Fibroblast of lung (primary cell): ENCODE data around the gene TMEM232. TPM values are rescaled to one million over a fixed set of nuclear protein-coding genes. Genes with fewer than 3 reads are reported as not detected.

ENCODE experiments used
- DNase-seq, 2 donors: peaks; one replicate each; pipeline versions ENCODE4 v3.0.0 to v3.0.0-alpha.2; 2010; ENCODE audit warnings: low read depth in 2 of 2
- H2AFZ ChIP-seq: 2 replicates; pipeline ENCODE4 v1.5.1; 2012; ENCODE audit warnings: low read length, control low read depth, inconsistent platforms
- H3K27ac ChIP-seq: 2 replicates; pipeline ENCODE4 v1.5.1; 2011; ENCODE audit warnings: low read length, control low read depth; ENCODE audit not compliant: insufficient read depth
- H3K27me3 ChIP-seq: 2 replicates; pipeline ENCODE4 v1.5.1; 2011; ENCODE audit warnings: mild to moderate bottlenecking, low read length; ENCODE audit not compliant: control insufficient read depth, insufficient read depth
- H3K36me3 ChIP-seq: 2 replicates; pipeline ENCODE4 v1.5.1; 2011; ENCODE audit warnings: low read length; ENCODE audit not compliant: control insufficient read depth, insufficient read depth
- H3K4me1 ChIP-seq: 2 replicates; pipeline ENCODE4 v1.5.1; 2011; ENCODE audit warnings: low read length; ENCODE audit not compliant: control insufficient read depth, insufficient read depth; ENCODE audit errors: extremely low read depth
- H3K4me2 ChIP-seq: 2 replicates; pipeline ENCODE4 v1.5.1; 2011; ENCODE audit warnings: low read length, control low read depth; ENCODE audit not compliant: insufficient read depth; ENCODE audit errors: extremely low read depth
- H3K4me3 ChIP-seq, 4 experiments: fragments of 200-600 bp in 1 of 4; sonication (generic) in 1 of 4; replicated peaks in 1 of 4; 2 replicates each; pipeline ENCODE4 v1.5.1; 2011 to 2016; ENCODE audit warnings: low read length in 4 of 4, low read depth in 3 of 4, mild to moderate bottlenecking in 3 of 4, control low read depth in 2 of 4, inconsistent platforms in 1 of 4, mixed read lengths in 1 of 4; ENCODE audit not compliant: insufficient read depth in 1 of 4; ENCODE audit errors: control extremely low read depth in 1 of 4
- H3K79me2 ChIP-seq: 2 replicates; pipeline ENCODE4 v1.5.1; 2012; ENCODE audit warnings: mild to moderate bottlenecking, low read length, inconsistent platforms; ENCODE audit not compliant: control insufficient read depth, insufficient read depth
- H3K9ac ChIP-seq: 2 replicates; pipeline ENCODE4 v1.5.1; 2011; ENCODE audit warnings: mild to moderate bottlenecking, low read length, control low read depth; ENCODE audit not compliant: insufficient read depth
- H3K9me3 ChIP-seq: 2 replicates; pipeline ENCODE4 v1.5.1; 2012; ENCODE audit warnings: low read depth, low read length; ENCODE audit not compliant: control insufficient read depth, insufficient read depth
- H4K20me1 ChIP-seq: 2 replicates; pipeline ENCODE4 v1.5.1; 2011; ENCODE audit warnings: low read length; ENCODE audit not compliant: control insufficient read depth, insufficient read depth; ENCODE audit errors: extremely low read depth
- CTCF ChIP-seq, 2 donors: IDR thresholded peaks in 1 of 2; conservative IDR thresholded peaks in 1 of 2; 1 replicate in 1 of 2; 2 replicates in 1 of 2; pipeline ENCODE4 v1.5.1; 2011 to 2012; ENCODE audit warnings: low read length in 2 of 2, control low read depth in 1 of 2, inconsistent platforms in 1 of 2, low read depth in 1 of 2, mild to moderate bottlenecking in 1 of 2
- EZH2 ChIP-seq: IDR thresholded peaks from 2 replicates; pipeline ENCODE4 v1.5.1; 2012; ENCODE audit warnings: low read length, control low read depth, mild to moderate bottlenecking; ENCODE audit errors: missing control alignments
- polyA plus RNA-seq, 2 donors: library from polyadenylated mRNA; depleted of rRNA in 1 of 2; stranded (reverse) in 1 of 2; unstranded in 1 of 2; fragments of >200 nt; gene quantifications; 2 replicates each; pipeline ENCODE4 v1.2.1, GENCODE V29; 2011 to 2012; ENCODE audit warnings: missing spikeins in 1 of 2
- total RNA-seq: library from RNA; depleted of rRNA; stranded (reverse); fragments of >200 nt; gene quantifications from 2 replicates; pipeline ENCODE4 v1.2.1, GENCODE V29; 2014

TMEM232 gene
- total and polyA plus RNA-seq, 2 donors (not counting 1 experiment from before 2014, with no cell fraction given), result 2.0 to 5.6 TPM

- H3K9me3 ChIP-seq, result no peaks in the 10 kb centered on the region
- H3K4me1 ChIP-seq, result peaks cover 8% of the 10 kb centered on the region
- no peak for TF ChIP-seq CTCF (conservative IDR thresholded peaks at IDR 0.05 in 1 of 2, IDR thresholded peaks at IDR 0.05 in 1 of 2; ENCODE audit: low read depth in 1 of 2, low read length in 2 of 2)
- H3K36me3 ChIP-seq, result no peaks in the 10 kb centered on the region
- no peaks in the 10 kb centered on the region for H3K27me3 ChIP-seq
- no peaks in the 10 kb centered on the region for H4K20me1 ChIP-seq
- peak; percentile 23 to 81 for DNase-seq
- no peak overlapping the region for H3K4me3 ChIP-seq
- no peak overlapping the region for H3K27ac ChIP-seq
- H3K9ac ChIP-seq, result no peak overlapping the region
- no peak overlapping the region for H2AFZ ChIP-seq
- no peaks in the 10 kb centered on the region for H3K79me2 ChIP-seq
- no peak overlapping the region for H3K4me2 ChIP-seq
Observed at GRCh38 chr5:110376281-110376951, 350.1 kb downstream of the TMEM232 start.

GRCh38 chr5:110371725-110372041, 354.8 kb downstream of the TMEM232 start:
- TF ChIP-seq EZH2 (no peak), CTCF (conservative IDR thresholded peaks at IDR 0.05 in 1 of 2, IDR thresholded peaks at IDR 0.05 in 1 of 2; ENCODE audit: low read depth in 1 of 2, low read length in 2 of 2) (no peak)
- no peaks in the 10 kb centered on the region for H3K27me3 ChIP-seq
- no peaks in the 10 kb centered on the region for H3K36me3 ChIP-seq
- no peaks in the 10 kb centered on the region for H3K79me2 ChIP-seq
- no peak overlapping the region for H3K4me3 ChIP-seq
- H4K20me1 ChIP-seq, result no peaks in the 10 kb centered on the region
- H3K4me1 ChIP-seq, result peaks cover 4% of the 10 kb centered on the region
- no peak overlapping the region for H3K4me2 ChIP-seq
- no peak overlapping the region for H2AFZ ChIP-seq
- no peak for DNase-seq
- H3K9me3 ChIP-seq, result no peaks in the 10 kb centered on the region
- no peak overlapping the region for H3K9ac ChIP-seq
- no peak overlapping the region for H3K27ac ChIP-seq

GRCh38 chr5:110371011-110371724, 355.3 kb downstream of the TMEM232 start:
- H3K9me3 ChIP-seq, result no peaks in the 10 kb centered on the region

More at GRCh38 chr5:110371011-110371724, 355.3 kb downstream of the TMEM232 start:
- H3K36me3 ChIP-seq, result no peaks in the 10 kb centered on the region
- no peaks in the 10 kb centered on the region for H3K27me3 ChIP-seq
- H3K9ac ChIP-seq, result no peak overlapping the region
- H3K4me3 ChIP-seq, result no peak overlapping the region
- no peak overlapping the region for H3K27ac ChIP-seq
- H3K79me2 ChIP-seq, result no peaks in the 10 kb centered on the region
- TF ChIP-seq EZH2, result no peak
- no peak for TF ChIP-seq CTCF (conservative IDR thresholded peaks at IDR 0.05 in 1 of 2, IDR thresholded peaks at IDR 0.05 in 1 of 2; ENCODE audit: low read depth in 1 of 2, low read length in 2 of 2)
- no peak overlapping the region for H3K4me2 ChIP-seq
- H4K20me1 ChIP-seq, result no peaks in the 10 kb centered on the region
- H3K4me1 ChIP-seq, result peaks cover 3% of the 10 kb centered on the region
- no peak overlapping the region for H2AFZ ChIP-seq
- no peak for DNase-seq

Other genes starting within 250 kb of the TMEM232 start
- gene SLC25A46, start 12.3 kb upstream of the TMEM232 start, total RNA-seq, result 76.0 and 95.5 TPM in 2 replicates
- gene SLC25A46, start 12.3 kb upstream of the TMEM232 start, polyA plus RNA-seq, result 63.5 and 81.5 TPM in 2 replicates